IMR-90 (cell line): Measurements from ENCODE around the gene TM7SF2. TPM values are rescaled to one million over a fixed set of nuclear protein-coding genes. Genes with fewer than 3 reads are reported as not detected.

ENCODE experiments used
- CEBPB ChIP-seq: IDR thresholded peaks from 2 replicates; pipeline ENCODE4 v1.6.1; 2012; ENCODE audit warnings: low read depth, low read length, improper control_type of control experiment
- MXI1 ChIP-seq: IDR thresholded peaks from 2 replicates; pipeline ENCODE4 v1.6.1; 2012; ENCODE audit warnings: low read depth, mild to moderate bottlenecking, low read length, moderate library complexity, borderline replicate concordance
- NFE2L2 ChIP-seq: fragments of 150-350 bp; IDR thresholded peaks from 2 replicates; pipeline ENCODE4 v1.6.1; 2016; ENCODE audit warnings: low read depth, mild to moderate bottlenecking, low read length
- polyA plus RNA-seq, 3 experiments: library from polyadenylated mRNA; depleted of rRNA; stranded (reverse); fragments of >200 nt; gene quantifications; 2 replicates each; pipeline ENCODE4 v1.2.3, GENCODE V29; 2012; ENCODE audit warnings: low replicate concordance in 1 of 3
- total RNA-seq: library from RNA; depleted of rRNA; stranded (reverse); fragments of >200 nt; gene quantifications from 2 replicates; pipeline ENCODE4 v1.2.3, GENCODE V29; 2012

The TM7SF2 gene
- total and polyA plus RNA-seq, 2 of the 4 experiments (the other 2 are of a cell fraction), result 5.7 to 7.6 TPM

GRCh38 chr11:65083834-65084597 is 27.7 kb upstream of the TM7SF2 start, which contains the start of the genes CDCA5 and ZFPL1 (continued):
- no peak for TF ChIP-seq NFE2L2
- peak; percentile 98 for TF ChIP-seq MXI1
- peak; percentile 36; the same call in 1 of the 2 replicates for TF ChIP-seq CEBPB
